SK-N-MC (cell line): ENCODE measurements around the gene TUBA8.
"Not testable (repeated sequence)": the region's sequence is repeated elsewhere in the genome, so short reads cannot be mapped to it uniquely, and the experiment has no call there.

ENCODE experiments used
- DNase-seq: peaks from one replicate; pipeline ENCODE4 v3.0.0-alpha.2; 2011; ENCODE audit warnings: low read depth, low spot score
- H3K27ac ChIP-seq: fragments of 200-600 bp; sonication (generic); 2 replicates; pipeline ENCODE4 v1.5.1; 2016; ENCODE audit warnings: mixed run types
- H3K36me3 ChIP-seq: fragments of 200-600 bp; sonication (generic); 2 replicates; pipeline ENCODE4 v1.6.1; 2017; ENCODE audit warnings: antibody characterized with exemption, low read length, mixed read lengths; ENCODE audit not compliant: insufficient read depth
- H3K4me3 ChIP-seq: fragments of 200-600 bp; sonication (generic); 2 replicates; pipeline ENCODE4 v1.5.1; 2016
- H3K9ac ChIP-seq: fragments of 200-600 bp; sonication (generic); 2 replicates; pipeline ENCODE4 v1.8.0; 2017; ENCODE audit warnings: mixed run types, mixed read lengths; ENCODE audit not compliant: insufficient read length
- H3K9me3 ChIP-seq: fragments of 200-600 bp; sonication (generic); 2 replicates; pipeline ENCODE4 v1.6.1; 2017; ENCODE audit warnings: low read depth, mild to moderate bottlenecking, antibody characterized with exemption, low read length, moderate library complexity, mixed read lengths
- EZH2 ChIP-seq: fragments of 200-600 bp; sonication (generic); IDR thresholded peaks from one replicate; pipeline ENCODE4 v1.6.1; 2017; ENCODE audit warnings: antibody characterized with exemption
- FOXP2 ChIP-seq: optimal IDR thresholded peaks from 2 replicates; pipeline ENCODE3; 2011; ENCODE audit warnings: mild to moderate bottlenecking, moderate library complexity; ENCODE audit not compliant: insufficient read depth; ENCODE audit errors: extremely low read length, control extremely low read depth
- POLR2AphosphoS5 ChIP-seq: IDR thresholded peaks from 2 replicates; pipeline ENCODE4 v1.6.1; 2012; ENCODE audit warnings: mild to moderate bottlenecking, low read depth, low read length, borderline replicate concordance

TUBA8 gene

GRCh38 chr22:18096823-18097222 lies 13.8 kb upstream of the TUBA8 start:
- Histone ChIP-seq H3K4me3 (no peak overlapping the region), H3K9ac (no peak overlapping the region), H3K9me3 (no peaks in the 10 kb centered on the region), H3K36me3 (no peaks in the 10 kb centered on the region; the same call in 1 of the 2 replicates), H3K27ac (no peak overlapping the region)
- DNase-seq = no peak
- TF ChIP-seq POLR2AphosphoS5 (no peak), EZH2 (no peak), FOXP2 (no peak)

- no peak overlapping the region for H3K4me3 ChIP-seq
- no peak for DNase-seq
- H3K9ac ChIP-seq = no peak overlapping the region
- H3K9me3 ChIP-seq = no peaks in the 10 kb centered on the region
- no peaks in the 10 kb centered on the region for H3K36me3 ChIP-seq
- no peak for TF ChIP-seq EZH2
- TF ChIP-seq FOXP2 = no peak
- no peak for TF ChIP-seq POLR2AphosphoS5
- no peak overlapping the region for H3K27ac ChIP-seq
Measured at GRCh38 chr22:18100781-18101180, 9.8 kb upstream of the TUBA8 start.

GRCh38 chr22:18101536-18101935 lies 9.1 kb upstream of the TUBA8 start:
- no peaks in the 10 kb centered on the region for H3K36me3 ChIP-seq
- H3K27ac ChIP-seq = no peak overlapping the region
- no peaks in the 10 kb centered on the region for H3K9me3 ChIP-seq
- DNase-seq = no peak
- TF ChIP-seq POLR2AphosphoS5 = no peak
- no peak for TF ChIP-seq EZH2
- TF ChIP-seq FOXP2 = no peak
- no peak overlapping the region for H3K9ac ChIP-seq
- H3K4me3 ChIP-seq = no peak overlapping the region

- no peak overlapping the region for H3K27ac ChIP-seq
- H3K4me3 ChIP-seq = no peak overlapping the region
- no peaks in the 10 kb centered on the region for H3K9me3 ChIP-seq
- no peak for TF ChIP-seq POLR2AphosphoS5
- no peak for TF ChIP-seq FOXP2
- no peak for TF ChIP-seq EZH2
- no peak for DNase-seq
- no peaks in the 10 kb centered on the region for H3K36me3 ChIP-seq
- H3K9ac ChIP-seq = no peak overlapping the region
Measured at GRCh38 chr22:18103527-18104269, 6.9 kb upstream of the TUBA8 start.

DNA sequence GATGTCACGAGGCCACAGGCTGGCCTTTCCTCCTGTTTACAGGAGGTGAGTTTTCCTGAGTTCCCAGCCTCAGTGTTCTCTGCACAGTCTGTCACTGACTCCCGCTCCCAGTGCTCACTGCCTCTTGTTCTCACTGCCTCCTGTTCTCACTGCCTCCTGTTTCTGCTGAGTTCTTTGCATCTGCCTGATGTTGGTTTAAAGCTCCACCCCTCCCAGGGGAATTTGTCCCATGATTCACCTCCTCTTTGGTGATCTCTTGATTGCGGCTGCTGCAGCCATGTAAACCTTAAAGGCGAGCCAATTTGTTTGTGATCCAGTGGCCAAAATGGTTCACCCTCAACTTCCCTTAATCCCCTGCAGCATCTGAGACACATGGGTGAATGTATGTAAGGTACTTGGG lies 6.0 kb upstream of the TUBA8 start:
- Histone ChIP-seq H3K9me3 (no peaks in the 10 kb centered on the region), H3K9ac (no peak overlapping the region), H3K27ac (no peak overlapping the region), H3K4me3 (no peak overlapping the region), H3K36me3 (no peaks in the 10 kb centered on the region)
- TF ChIP-seq FOXP2 (no peak), POLR2AphosphoS5 (no peak), EZH2 (no peak)
- no peak for DNase-seq

- H3K36me3 ChIP-seq, DNase-seq, H3K9ac ChIP-seq, H3K27ac ChIP-seq, H3K9me3 ChIP-seq, H3K4me3 ChIP-seq: not testable (repeated sequence)
Measured at GRCh38 chr22:18105981-18106380, 4.6 kb upstream of the TUBA8 start.

- not testable (repeated sequence) for DNase-seq, H3K4me3 ChIP-seq, H3K9ac ChIP-seq, H3K27ac ChIP-seq, H3K9me3 ChIP-seq, H3K36me3 ChIP-seq
Measured at GRCh38 chr22:18106550-18107341, 3.9 kb upstream of the TUBA8 start.

DNA sequence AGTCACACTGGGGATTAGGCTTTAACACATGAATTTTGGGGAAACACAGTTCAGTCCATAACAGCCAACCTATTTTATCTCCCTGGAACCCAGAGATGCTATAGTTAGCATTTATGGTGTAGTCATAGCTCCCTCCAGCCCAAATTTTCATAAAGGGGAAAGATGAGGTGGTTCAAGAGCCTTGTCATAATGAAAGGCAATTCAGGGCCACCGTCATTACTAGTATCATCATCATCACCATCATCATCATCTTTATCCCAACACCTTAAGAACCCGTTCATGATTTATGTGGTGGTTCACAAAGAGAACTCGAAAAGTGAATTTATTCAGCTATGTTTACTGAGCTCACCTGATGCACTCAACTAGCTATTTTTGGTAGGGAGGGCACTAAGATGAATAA lies 2.4 kb upstream of the TUBA8 start:
- Histone ChIP-seq H3K27ac (no peak overlapping the region), H3K9me3 (no peaks in the 10 kb centered on the region), H3K36me3 (no peaks in the 10 kb centered on the region), H3K4me3 (no peak overlapping the region), H3K9ac (no peak overlapping the region)
- DNase-seq = no peak
- no peak for TF ChIP-seq EZH2
- TF ChIP-seq FOXP2 = no peak
- no peak for TF ChIP-seq POLR2AphosphoS5

- Histone ChIP-seq H3K36me3 (no peaks in the 10 kb centered on the region), H3K9ac (no peak overlapping the region), H3K4me3 (no peak overlapping the region), H3K9me3 (no peaks in the 10 kb centered on the region), H3K27ac (no peak overlapping the region)
- TF ChIP-seq POLR2AphosphoS5 = no peak
- no peak for TF ChIP-seq FOXP2
- no peak for TF ChIP-seq EZH2
- DNase-seq = no peak
Measured at GRCh38 chr22:18109410-18110193, 1.0 kb upstream of the TUBA8 start.
